GM18868 (cell line): ENCODE data around the gene CDK13.
A peak's percentile ranks its signal among the peaks of the same experiment; 100 is the strongest.
"Not testable (repeated sequence)": the region's sequence is repeated elsewhere in the genome, so short reads cannot be mapped to it uniquely, and the experiment has no call there.

Source experiments
- ATAC-seq: cut with Tn5 transposase; IDR thresholded peaks from one replicate; pipeline ENCODE4 v1.9.1; 2021; ENCODE audit warnings: mild to moderate bottlenecking, moderate library complexity; ENCODE audit not compliant: unreplicated experiment

The CDK13 gene

DNA sequence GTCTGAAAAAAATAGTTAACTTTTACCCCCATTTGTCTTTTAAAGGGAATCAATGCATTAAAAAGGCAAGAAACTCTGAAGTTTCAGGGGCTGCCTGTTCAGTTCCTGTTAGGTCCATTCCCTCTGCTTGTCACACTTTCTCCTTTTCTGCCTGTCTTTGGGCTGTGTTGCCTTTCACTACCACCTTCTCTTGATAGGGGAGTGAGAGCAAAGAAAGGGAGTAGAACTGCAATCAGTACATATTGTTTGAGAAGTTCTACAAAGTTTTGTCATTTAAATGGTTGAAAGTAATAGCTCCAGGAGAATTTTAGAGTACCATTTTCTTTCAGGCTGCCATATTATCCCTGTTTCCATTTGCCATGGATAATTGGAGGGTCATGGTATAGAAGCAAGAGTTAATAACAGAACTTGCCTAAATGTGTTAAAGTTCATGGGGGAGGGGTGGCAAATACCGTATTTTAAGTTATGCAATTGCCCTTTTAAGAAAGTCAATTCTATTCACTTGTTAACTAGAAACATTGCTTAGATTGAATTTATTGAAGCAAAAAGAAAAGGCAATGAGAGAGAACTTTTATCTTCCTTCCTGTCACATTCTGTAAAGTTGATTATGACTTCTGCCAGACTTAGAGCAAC is 145.8 kb downstream of the CDK13 start:
- ATAC-seq, result no peak

DNA sequence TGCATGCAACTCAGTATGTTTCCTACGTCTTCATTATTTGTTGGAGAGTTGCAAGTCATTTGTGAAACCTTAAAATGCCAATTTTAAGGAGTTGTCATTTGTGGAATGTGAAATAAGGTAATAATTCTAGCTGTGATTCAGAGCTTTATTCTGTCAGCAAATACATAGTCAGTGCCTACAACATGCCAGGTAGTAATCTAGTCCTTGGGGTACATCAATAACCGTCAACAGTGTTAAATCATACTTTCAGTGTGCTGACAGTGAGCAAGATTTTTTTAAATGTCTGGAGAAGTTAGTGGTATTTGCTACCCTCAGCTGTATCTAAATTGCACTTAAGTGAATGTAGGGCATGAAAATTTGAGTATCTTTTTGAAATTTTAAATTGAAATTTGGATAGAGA is 147.7 kb downstream of the CDK13 start:
- no peak for ATAC-seq

DNA sequence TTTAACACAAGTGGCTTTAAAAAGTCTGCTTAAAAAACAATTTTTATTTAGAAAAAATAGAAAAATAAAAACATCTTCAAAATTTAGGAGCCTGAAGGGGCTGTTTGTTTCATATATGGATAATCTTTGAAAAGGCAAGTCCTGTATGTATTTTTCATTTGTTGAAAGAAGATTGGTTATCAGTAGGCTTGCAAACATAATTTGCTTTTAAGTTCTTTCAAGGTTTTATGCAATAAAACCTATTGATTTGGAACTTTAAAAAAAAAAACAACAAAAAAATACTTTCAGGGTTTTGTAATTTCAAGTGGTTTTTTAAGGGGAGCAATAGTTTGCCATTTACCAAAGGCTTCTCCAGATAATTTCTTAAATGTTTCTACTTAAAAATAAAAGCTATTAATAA is 148.8 kb downstream of the CDK13 start:
- ATAC-seq, result no peak

DNA sequence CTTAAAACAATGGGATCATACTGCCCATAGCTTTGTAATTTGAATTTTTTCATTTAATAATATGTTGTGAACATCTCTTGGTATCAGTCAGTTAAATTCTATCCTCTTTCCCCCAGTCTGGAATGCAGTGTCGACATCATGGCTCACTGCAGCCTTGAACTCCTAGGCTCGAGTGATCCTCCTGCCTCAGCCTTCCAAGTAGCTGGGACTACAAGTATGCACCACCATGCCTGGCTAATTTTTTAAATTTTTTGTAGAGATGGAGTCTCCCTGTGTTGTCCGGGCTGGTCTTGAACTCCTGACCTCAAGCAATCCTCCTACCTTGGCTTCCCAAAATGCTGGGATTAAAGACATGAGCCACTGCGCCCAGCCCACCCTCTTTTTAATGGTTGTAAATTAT is 149.8 kb downstream of the CDK13 start:
- ATAC-seq, result no peak

DNA sequence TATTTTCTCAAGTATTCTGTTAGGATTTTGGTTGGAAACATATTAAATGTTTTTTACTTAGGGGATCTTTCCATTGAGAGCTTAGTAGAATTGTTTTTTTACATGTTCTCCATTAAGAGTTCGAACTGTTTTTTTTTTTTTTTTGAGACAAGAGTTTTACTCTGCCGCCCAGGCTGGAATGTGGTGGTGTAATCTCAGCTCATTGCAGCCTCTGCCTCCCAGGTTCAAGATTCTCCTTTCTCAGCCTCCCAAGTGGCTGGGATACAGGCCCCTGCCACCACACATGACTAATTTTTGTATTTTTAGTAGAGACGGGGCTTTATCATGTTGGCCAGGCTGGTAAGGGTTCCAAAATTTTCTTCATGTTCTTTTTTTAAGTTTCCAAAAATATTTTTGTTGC is 151.1 kb downstream of the CDK13 start:
- ATAC-seq, result no peak

DNA sequence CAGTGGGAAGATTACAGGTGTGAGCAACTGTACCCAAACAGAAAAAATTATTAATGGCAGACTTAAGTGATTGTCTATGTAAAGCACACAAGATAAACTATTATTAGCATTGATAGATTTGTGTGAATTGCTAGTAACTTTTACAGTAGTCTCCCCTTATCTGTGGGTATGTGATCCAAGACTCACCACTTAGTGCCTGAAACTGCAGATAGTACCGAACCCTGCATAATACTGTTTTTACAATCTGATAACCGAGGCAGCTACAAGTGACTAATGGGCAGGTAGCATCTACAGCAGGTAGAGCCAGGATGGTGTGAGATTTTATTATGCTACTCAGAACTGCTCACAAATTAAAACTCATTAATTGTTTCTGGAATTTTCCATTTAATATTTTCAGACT is 152.8 kb downstream of the CDK13 start:
- no peak for ATAC-seq

DNA sequence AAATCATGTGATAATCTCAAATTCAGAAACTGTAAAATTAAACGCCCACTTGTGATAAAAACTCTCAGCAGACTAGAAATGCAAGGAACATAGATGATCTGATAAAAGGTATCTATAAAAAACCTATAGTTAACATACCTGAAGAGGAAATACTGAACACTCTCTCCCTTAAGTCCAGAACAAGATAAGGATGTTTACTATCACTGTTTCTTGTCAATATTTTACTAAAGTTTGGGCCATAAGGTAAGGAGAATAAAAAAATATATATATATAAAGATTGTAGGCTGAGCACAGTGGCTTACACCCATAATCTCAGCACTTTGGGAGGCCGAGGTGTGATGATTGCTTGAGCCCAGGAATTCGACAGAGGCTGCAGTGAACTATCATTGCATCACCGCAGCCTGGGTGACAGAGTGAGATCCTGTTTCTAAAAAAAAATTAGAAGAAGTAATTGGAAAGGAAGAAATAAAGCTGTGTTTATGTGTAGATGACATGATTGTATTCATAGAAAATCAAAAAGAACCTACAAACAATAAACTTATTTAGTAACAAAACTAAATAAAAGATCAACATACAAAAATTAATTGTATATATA is 155.9 kb downstream of the CDK13 start:
- no peak for ATAC-seq

DNA sequence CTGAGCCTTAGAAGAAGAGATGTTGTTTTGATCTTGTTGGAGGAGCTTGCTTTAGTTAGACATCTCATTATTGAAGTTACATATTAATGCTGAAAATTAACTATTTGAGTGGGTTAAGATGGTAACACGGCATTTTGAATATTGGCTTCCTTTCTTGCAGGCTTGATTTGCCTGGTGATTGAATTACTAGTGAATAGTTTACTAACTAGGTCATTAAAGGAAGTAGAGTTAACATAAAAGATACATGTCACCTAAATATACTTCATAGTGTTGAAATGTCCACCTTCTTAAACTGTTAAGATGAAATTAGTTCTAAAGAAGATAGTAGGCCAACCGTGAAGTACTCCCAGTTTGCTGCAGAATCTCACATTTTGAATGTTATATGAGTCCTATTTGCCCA is 165.9 kb downstream of the CDK13 start:
- no peak for ATAC-seq

DNA sequence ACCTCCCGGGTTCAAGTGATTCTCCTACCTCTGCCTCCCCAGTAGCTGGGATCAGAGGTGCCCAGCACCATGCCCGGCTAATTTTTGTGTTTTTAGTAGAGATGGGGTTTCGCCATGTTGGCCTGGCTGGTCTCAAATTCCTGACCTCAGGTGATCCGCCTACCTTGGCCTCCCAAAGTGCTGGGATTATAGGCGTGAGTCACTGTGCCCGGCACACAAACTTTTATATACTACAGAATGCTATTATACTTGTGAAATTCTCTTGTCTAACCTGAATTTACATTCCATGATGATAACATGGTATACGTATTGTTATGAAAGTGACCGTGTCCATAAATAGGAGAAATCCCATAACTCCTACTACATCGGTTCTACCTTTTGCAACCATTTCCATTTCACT is 167.1 kb downstream of the CDK13 start:
- not testable (repeated sequence) for ATAC-seq

DNA sequence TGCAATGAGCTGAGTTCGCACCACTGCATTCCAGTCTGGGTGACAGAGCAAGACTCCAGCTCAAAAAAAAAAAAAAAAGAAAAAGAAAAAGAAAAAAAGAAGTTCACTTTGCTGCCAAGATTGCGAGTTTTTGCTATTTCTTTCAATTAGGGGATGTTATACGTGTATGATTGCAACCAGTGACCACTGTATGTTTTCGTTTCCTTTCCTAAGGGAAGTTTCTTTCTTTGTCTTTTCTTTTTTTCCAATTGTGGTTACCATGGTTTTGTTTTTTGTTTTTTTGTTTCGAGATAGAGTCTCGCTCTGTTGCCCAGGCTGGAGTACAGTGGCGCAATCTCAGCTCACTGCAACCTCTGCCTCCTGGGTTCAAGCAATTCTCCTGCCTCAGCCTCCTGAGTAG is 168.1 kb downstream of the CDK13 start:
- not testable (repeated sequence) for ATAC-seq

DNA sequence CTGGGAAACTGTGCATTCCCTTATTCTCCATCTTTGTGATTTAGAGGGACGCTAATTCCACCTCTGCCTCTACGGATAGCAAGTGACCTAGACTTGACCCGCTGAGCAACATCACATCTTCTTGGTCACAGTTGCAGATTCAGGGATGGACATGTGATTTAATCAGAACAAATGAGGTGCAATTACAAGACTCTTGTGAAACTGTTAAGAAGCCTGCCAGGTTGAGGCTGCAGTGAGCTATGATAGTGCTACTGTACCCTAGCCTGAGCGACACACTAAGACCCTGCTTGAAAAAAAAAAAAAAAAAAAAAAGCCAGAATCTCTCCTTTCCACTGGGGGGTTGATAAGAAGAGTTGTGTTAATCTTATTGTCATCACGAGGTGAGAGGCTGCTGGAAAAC is 170.0 kb downstream of the CDK13 start:
- no peak for ATAC-seq

DNA sequence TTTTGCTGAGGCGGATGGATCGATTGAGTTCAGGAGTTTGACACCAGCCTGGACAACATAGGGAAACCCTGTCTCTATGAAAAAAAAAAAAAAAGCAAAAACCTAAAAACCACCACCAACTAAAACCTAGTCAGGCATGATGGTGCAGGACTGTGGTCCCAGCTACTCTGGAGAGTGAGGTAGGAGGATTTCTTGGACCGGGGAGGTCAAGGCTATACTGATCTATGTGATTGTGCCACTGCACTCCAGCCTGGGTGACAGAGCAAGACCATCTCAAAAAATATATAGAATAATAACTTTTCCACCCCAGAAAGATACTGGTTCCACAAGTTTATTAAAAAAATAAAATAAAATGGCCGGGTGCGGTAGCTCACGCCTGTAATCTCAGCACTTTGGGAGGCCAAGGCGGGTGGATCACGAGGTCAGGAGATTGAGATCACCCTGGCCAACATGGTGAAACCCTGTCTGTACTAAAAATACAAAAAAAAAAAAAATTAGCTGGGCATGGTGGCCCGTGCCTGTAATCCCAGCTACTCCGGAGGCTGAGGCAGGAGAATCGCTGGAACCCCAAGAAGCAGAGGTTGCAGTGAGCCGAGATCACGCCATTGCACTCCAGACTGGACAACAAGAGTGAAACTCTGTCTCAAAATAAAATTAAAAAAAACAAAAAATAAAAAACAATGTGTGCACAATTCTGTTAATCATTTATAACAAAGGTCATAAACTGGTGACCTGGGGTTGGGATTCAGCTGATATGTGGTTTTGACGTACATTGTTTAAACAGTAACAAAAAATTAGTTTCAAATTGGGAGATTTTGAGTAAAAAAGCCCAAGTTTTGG is 172.3 kb downstream of the CDK13 start:
- not testable (repeated sequence) for ATAC-seq

DNA sequence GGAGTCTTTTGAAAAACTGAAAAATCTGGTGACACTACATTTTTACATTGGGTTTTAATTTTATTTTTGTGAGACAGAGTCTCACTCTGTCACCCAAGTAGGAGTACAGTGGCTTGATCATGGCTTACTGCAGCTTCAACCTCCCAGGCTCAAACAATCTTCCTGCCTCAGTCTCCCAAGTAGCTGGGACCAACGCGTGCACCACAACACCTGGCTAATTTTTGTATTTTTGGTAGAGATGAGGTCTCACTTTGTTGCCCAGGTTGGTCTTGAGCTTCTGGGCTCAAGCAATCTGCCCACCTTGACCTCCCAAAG is 172.8 kb downstream of the CDK13 start:
- no peak for ATAC-seq

DNA sequence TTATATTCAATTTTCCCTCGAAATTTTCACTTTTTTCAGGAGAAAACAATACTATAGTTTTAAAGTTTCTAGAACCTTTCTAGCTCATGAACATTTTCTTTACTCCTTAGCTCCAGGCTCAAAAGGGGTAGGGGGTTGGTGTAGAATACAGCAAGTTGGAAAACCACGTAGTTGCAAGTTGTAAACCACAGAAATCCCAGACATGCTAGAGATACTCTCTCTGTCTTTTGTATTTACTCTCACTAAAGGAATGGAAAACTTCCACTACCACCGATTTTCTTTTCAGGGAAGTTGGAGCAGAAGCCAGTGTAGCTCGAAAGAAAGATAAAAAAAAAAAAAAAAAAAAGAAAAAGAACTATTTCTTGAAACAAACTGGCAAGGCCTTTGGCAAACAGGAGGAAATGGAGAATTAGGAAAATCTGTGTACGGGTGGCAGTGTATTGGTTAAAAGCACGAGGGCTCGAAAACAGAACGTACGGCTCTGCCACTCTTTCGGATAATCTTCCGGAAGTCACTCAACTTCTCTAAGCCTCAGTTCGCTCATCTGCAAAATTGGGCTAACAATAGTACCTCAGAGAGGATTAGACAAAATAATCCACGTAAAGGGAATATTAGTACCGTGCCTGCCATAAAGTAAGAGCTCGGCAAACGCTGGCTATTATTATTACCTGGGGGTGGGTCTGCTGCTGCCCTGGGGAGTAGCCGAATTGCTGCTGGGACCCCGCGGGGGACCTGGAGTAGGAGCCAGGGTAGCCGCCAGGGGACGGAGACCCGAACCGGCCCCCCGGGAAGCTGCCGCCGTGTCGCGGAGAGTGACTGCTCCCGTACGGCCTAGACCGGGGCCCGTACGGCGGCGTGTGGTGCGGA is 183.7 kb downstream of the CDK13 start:
- ATAC-seq, result peak; percentile 3

DNA sequence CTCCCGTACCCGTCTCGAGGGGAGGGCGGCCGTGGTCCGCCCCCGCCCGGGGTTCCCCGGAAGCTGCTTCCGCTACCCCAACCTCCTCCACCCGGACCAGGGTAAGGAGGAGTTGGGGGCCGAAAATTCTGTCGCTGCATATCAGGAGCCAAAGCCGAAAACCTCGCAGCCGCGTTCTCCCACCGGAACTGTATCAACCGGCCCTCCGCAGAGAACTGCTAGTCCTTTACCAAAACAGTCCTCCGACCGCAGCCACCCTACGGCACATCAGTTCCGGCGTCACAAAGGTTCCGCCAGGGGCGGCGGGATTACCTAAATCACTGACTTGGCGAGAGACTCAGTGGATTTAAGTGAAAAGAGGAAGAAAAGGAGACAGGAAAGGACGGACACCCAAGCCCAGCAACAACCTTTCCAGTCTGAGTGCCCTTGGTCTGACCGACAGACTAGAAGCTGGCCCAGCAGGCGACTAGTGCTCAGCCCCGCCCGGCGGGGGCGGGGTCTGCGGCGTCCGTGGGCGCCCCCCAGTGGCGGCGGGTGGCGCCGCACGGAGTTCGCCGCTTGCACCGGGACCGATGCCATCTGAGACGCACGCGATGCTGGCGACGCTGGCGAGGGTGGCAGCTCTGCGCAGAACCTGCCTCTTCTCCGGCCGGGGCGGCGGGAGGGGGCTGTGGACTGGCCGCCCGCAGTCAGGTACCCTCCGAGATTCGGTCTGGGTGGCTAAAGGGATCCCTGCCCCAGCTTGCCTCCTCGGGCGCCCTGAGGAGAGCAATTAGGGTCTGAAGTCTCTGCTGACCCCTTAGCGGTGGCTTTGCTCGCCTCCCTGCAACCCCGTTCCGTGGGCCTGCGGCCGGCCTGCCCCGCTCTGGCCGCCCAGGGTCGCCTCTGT is 184.6 kb downstream of the CDK13 start, which contains the start of the genes MPLKIP and SUGCT:
MPLKIP (minus strand) TSS at position 195 of the 889 bp plus-strand sequence; CDS start at position 140, 55 bp downstream.
SUGCT (plus strand) TSS at position 578 of the 889 bp plus-strand sequence.
- peak; percentile 90 for ATAC-seq

DNA sequence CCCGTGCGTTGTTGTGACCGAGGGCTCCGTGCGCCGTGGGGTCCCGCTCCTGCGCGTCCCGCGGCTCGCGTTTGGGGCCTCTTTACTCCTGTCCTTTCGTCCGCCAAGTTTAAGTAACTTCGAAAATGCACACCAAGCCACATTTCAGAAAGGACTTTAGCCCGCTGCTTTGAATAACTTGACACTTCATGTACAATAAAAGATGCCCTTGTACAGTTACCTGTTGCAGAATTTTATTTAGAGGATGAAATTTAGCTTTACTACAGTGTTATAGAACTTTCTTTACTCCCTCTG is 185.2 kb downstream of the CDK13 start:
- no peak for ATAC-seq

DNA sequence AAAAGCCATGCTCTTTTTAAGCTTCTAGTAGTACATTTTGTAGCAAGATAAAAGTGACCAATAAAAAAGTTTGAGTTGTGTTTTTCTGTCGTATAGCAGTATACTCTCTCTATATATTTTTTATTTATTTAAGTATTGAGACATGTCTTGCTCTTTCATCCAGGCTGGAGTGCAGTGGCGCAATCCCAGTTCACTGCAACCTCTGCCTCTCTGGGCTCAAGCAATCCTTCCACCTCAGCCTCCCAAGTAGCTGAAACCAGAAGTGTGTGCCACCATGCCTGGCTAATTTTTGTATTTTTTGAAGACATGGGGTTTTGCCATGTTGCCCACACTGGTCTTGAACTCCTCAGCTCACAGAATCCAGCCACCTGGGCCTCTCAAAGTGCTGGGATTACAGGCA is 187.5 kb downstream of the CDK13 start:
- ATAC-seq, result no peak

DNA sequence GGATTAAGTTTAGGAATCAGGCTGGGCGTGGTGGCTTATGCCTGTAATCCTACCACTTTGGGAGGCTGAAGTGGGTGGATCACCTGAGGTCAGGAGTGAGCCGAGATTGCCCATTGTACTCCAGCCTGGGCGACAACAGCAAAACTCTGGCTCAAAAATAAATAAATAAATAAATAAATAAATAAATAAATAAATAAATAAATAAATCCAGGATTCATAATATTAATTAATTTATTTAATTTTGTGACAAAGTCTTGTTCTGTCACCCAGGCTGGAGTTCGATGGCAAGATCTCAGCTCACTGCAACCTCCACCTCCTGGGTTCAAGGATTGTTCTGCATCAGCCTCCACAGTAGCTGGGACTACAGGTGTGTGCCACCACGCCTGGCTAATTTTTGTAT is 188.9 kb downstream of the CDK13 start:
- ATAC-seq, result no peak

DNA sequence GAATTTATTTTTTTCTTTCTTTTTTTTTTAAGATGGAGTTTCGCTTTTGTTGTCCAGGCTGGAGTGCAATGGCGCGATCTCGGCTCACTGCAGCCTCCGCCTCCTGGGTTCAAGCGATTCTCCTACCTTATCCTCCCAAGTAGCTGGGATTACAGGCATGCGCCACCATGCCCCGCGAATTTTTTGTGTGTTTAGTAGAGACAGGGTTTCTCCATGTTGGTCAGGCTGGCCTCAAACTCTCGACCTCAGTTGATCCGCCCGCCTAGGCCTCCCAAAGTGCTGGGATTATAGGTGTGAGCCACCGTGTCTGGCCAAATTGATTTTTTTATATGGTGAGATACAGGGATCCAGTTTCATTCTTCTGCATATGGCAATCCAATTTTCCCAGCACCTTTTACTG is 189.8 kb downstream of the CDK13 start:
- not testable (repeated sequence) for ATAC-seq

DNA sequence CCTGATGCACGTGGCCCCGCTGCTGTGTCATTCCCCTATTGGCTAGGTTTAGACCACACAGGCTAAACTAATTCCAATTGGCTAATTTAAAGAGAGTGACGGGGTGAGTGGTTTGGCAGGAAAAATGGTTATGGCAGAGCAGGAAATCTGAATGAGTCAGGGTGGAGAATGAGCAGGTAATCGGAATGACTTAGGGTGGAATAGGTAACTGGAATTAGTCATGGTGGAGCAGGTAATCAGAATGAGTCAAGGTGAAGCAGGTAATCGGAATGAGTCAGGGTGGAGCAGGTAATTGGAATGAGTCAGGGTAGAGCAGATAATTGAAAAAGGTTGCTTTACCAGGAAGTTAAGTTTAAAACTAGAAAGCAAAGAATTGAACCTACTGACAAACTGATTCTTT is 191.9 kb downstream of the CDK13 start:
- not testable (repeated sequence) for ATAC-seq
